ENCODE data around the gene PKD1.

PKD1 gene

GRCh38 chr16:2166263-2167067 is 30.8 kb upstream of the PKD1 start:
- H3K27ac ChIP-seq: no peak overlapping the region
- H3K4me3 ChIP-seq (ENCODE audit: low read depth, low read length): no peak overlapping the region
- H3K36me3 ChIP-seq: peaks cover 39% of the 10 kb centered on the region
- H3K27me3 ChIP-seq (ENCODE audit: insufficient read depth, low read depth, severe bottlenecking): no peaks in the 10 kb centered on the region
- TF ChIP-seq CTCF (IDR thresholded peaks at IDR 0.05; ENCODE audit: low read depth, low read length): no peak
- DNase-seq: no peak
- H3K9me3 ChIP-seq (ENCODE audit: severe bottlenecking): peaks cover 8% of the 10 kb centered on the region

GRCh38 chr16:2165861-2166260 is 30.2 kb upstream of the PKD1 start:
- Histone ChIP-seq H3K9me3 (ENCODE audit: severe bottlenecking) (peaks cover 8% of the 10 kb centered on the region), H3K36me3 (peaks cover 38% of the 10 kb centered on the region), H3K27me3 (ENCODE audit: insufficient read depth, low read depth, severe bottlenecking) (no peaks in the 10 kb centered on the region), H3K27ac (no peak overlapping the region), H3K4me3 (ENCODE audit: low read depth, low read length) (no peak overlapping the region)
- DNase-seq: no peak
- no peak for TF ChIP-seq CTCF (IDR thresholded peaks at IDR 0.05; ENCODE audit: low read depth, low read length)

GRCh38 chr16:2163211-2163881 is 27.6 kb upstream of the PKD1 start:
- Histone ChIP-seq H3K36me3 (peaks cover 39% of the 10 kb centered on the region), H3K27ac (no peak overlapping the region)

GRCh38 chr16:2162676-2163118 is 27.0 kb upstream of the PKD1 start:
- H3K27ac ChIP-seq: no peak overlapping the region
- no peaks in the 10 kb centered on the region for H3K27me3 ChIP-seq (ENCODE audit: insufficient read depth, low read depth, severe bottlenecking)
- TF ChIP-seq CTCF (IDR thresholded peaks at IDR 0.05; ENCODE audit: low read depth, low read length): no peak
- H3K36me3 ChIP-seq: peaks cover 39% of the 10 kb centered on the region
- H3K9me3 ChIP-seq (ENCODE audit: severe bottlenecking): peaks cover 8% of the 10 kb centered on the region
- no peak overlapping the region for H3K4me3 ChIP-seq (ENCODE audit: low read depth, low read length)
- no peak for DNase-seq

More at GRCh38 chr16:2163211-2163881, 27.6 kb upstream of the PKD1 start:
- Histone ChIP-seq H3K4me3 (ENCODE audit: low read depth, low read length) (no peak overlapping the region), H3K9me3 (ENCODE audit: severe bottlenecking) (peaks cover 8% of the 10 kb centered on the region), H3K27me3 (ENCODE audit: insufficient read depth, low read depth, severe bottlenecking) (no peaks in the 10 kb centered on the region)
- no peak for DNase-seq
- no peak for TF ChIP-seq CTCF (IDR thresholded peaks at IDR 0.05; ENCODE audit: low read depth, low read length)

- H3K9me3 ChIP-seq (ENCODE audit: severe bottlenecking): peaks cover 8% of the 10 kb centered on the region
- H3K27me3 ChIP-seq (ENCODE audit: insufficient read depth, low read depth, severe bottlenecking): no peaks in the 10 kb centered on the region
- no peak overlapping the region for H3K27ac ChIP-seq
- DNase-seq: no peak
- peaks cover 33% of the 10 kb centered on the region for H3K36me3 ChIP-seq
- H3K4me3 ChIP-seq (ENCODE audit: low read depth, low read length): no peak overlapping the region
- no peak for TF ChIP-seq CTCF (IDR thresholded peaks at IDR 0.05; ENCODE audit: low read depth, low read length)
These were observed 26.2 kb upstream of the PKD1 start for GRCh38 chr16:2161911-2162310.
